ENCODE data around the gene BBX. TPM values are rescaled to one million over a fixed set of nuclear protein-coding genes. Genes with fewer than 3 reads are reported as not detected.

Gene BBX
- total RNA-seq, 2 donors from 2014 or later, result 94.7 to 226 TPM

GRCh38 chr3:107753494-107753893 lies 230.7 kb downstream of the BBX start:
- H3K4me1 ChIP-seq (replicated peaks), result no peaks in the 10 kb centered on the region
- H3K27ac ChIP-seq, result no peak overlapping the region
- H3K36me3 ChIP-seq, result no peaks in the 10 kb centered on the region
- H3K4me3 ChIP-seq, result no peak overlapping the region
- DNase-seq (ENCODE audit: low spot score), result peak; percentile 29
- H3K9me3 ChIP-seq, result no peaks in the 10 kb centered on the region
- no peaks in the 10 kb centered on the region for H3K27me3 ChIP-seq (replicated peaks; ENCODE audit: insufficient read depth)
- WGBS, result 35% methylated on average over 2 of the region's 2 CpGs
- TF ChIP-seq CTCF (IDR thresholded peaks at IDR 0.05), result peak in 3 of 4 experiments; percentile 31 to 53 (median 45)
- no peak for TF ChIP-seq POLR2A (IDR thresholded peaks at IDR 0.05)
- TF ChIP-seq POLR2AphosphoS5 (IDR thresholded peaks at IDR 0.05), result peak; percentile 21
- intact Hi-C loops (cut with DNase I), result no loop called here

GRCh38 chr3:107753976-107754375 lies 231.2 kb downstream of the BBX start:
- TF ChIP-seq CTCF (IDR thresholded peaks at IDR 0.05) (no peak), POLR2A (IDR thresholded peaks at IDR 0.05) (no peak), POLR2AphosphoS5 (IDR thresholded peaks at IDR 0.05) (no peak)
- DNase-seq (ENCODE audit: low spot score), result no peak
- Histone ChIP-seq H3K4me3 (no peak overlapping the region), H3K27ac (no peak overlapping the region), H3K27me3 (replicated peaks; ENCODE audit: insufficient read depth) (no peaks in the 10 kb centered on the region), H3K36me3 (no peaks in the 10 kb centered on the region), H3K9me3 (no peaks in the 10 kb centered on the region), H3K4me1 (replicated peaks) (no peaks in the 10 kb centered on the region)
- 61% methylated on average over 4 of the region's 4 CpGs for WGBS
- intact Hi-C loops (cut with DNase I), result no loop called here

- Histone ChIP-seq H3K9me3 (no peaks in the 10 kb centered on the region), H3K4me3 (no peak overlapping the region), H3K4me1 (replicated peaks) (no peaks in the 10 kb centered on the region), H3K27ac (no peak overlapping the region), H3K36me3 (no peaks in the 10 kb centered on the region), H3K27me3 (replicated peaks; ENCODE audit: insufficient read depth) (no peaks in the 10 kb centered on the region)
- WGBS, result 89% methylated on average over 2 of the region's 2 CpGs
- intact Hi-C loops (cut with DNase I), result no loop called here
- DNase-seq (ENCODE audit: low spot score), result no peak
- TF ChIP-seq POLR2A (IDR thresholded peaks at IDR 0.05) (no peak), POLR2AphosphoS5 (IDR thresholded peaks at IDR 0.05) (no peak), CTCF (IDR thresholded peaks at IDR 0.05) (no peak)
These were observed 233.9 kb downstream of the BBX start for GRCh38 chr3:107756649-107757048.

GRCh38 chr3:107757140-107757539 lies 234.4 kb downstream of the BBX start:
- Histone ChIP-seq H3K27me3 (replicated peaks; ENCODE audit: insufficient read depth) (no peaks in the 10 kb centered on the region), H3K4me3 (no peak overlapping the region), H3K9me3 (no peaks in the 10 kb centered on the region), H3K27ac (no peak overlapping the region), H3K36me3 (no peaks in the 10 kb centered on the region), H3K4me1 (replicated peaks) (no peaks in the 10 kb centered on the region)
- intact Hi-C loops (cut with DNase I), result no loop called here
- TF ChIP-seq POLR2AphosphoS5 (IDR thresholded peaks at IDR 0.05) (no peak), CTCF (IDR thresholded peaks at IDR 0.05) (no peak), POLR2A (IDR thresholded peaks at IDR 0.05) (no peak)
- DNase-seq (ENCODE audit: low spot score), result no peak
- WGBS, result 81% methylated on average over 2 of the region's 2 CpGs

GRCh38 chr3:107760144-107760543 lies 237.4 kb downstream of the BBX start:
- TF ChIP-seq CTCF (IDR thresholded peaks at IDR 0.05) (no peak), POLR2A (IDR thresholded peaks at IDR 0.05) (no peak), POLR2AphosphoS5 (IDR thresholded peaks at IDR 0.05) (no peak)
- Histone ChIP-seq H3K9me3 (no peaks in the 10 kb centered on the region), H3K36me3 (no peaks in the 10 kb centered on the region), H3K4me1 (replicated peaks) (no peaks in the 10 kb centered on the region), H3K27ac (no peak overlapping the region), H3K4me3 (no peak overlapping the region), H3K27me3 (replicated peaks; ENCODE audit: insufficient read depth) (no peaks in the 10 kb centered on the region)
- DNase-seq (ENCODE audit: low spot score), result no peak
- intact Hi-C loops (cut with DNase I), result no loop called here
